Medulla oblongata (tissue), 1 donor: ENCODE measurements around the gene GDA.
"Not testable (repeated sequence)": the region's sequence is repeated elsewhere in the genome, so short reads cannot be mapped to it uniquely, and the experiment has no call there.

ENCODE experiments used
- DNase-seq: peaks from one replicate; pipeline ENCODE4 v3.0.0-alpha.2; 2015; ENCODE audit errors: extremely low spot score

GDA gene

GRCh38 chr9:72278959-72279358 is 129.7 kb downstream of the GDA start:
- DNase-seq, result no peak

- peak; percentile 84 for DNase-seq
These were observed 131.8 kb downstream of the GDA start for GRCh38 chr9:72280913-72281500.

DNA sequence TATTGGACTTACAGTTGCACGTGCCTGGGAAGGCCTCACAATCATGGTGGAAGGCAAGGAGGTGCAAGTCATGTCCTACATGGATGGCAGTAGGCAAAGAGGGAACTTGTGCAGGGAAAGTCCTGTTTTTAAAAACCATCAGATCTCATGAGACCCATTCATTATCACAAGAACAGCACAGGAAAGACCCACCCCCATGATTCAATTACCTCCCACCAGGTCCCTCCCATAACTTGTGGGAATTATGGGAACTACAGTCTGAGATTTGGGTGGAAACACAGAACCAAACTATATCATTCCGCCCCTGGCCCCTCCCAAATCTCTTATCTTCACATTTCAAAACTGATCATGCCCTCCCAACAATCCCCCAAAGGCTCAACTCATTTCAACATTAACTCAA is 140.2 kb downstream of the GDA start:
- DNase-seq, result no peak

- DNase-seq, result no peak
These were observed 141.1 kb downstream of the GDA start for GRCh38 chr9:72290311-72290710.

DNA sequence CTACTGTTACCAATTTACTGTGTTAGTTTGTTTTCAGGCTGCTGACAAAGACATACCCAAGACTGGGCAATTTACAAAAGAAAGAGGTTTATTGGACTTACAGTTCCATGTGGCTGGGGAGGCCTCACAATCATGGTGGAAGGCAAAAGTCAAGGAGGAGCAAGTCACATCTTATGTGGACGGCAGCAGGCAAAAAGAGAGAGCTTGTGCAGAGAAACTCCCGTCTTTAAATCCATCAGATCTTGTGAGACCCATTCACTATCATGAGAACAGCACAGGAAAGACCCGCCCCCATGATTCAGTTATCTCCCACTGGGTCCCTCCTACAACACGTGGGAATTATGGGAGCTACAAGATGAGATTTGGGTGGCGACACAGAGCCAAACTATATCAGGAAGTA is 142.3 kb downstream of the GDA start:
- DNase-seq, result not testable (repeated sequence)

GRCh38 chr9:72292256-72292682 is 143.0 kb downstream of the GDA start:
- DNase-seq, result peak; percentile 72

GRCh38 chr9:72292874-72293607 is 143.8 kb downstream of the GDA start:
- peak; percentile 37 for DNase-seq

- DNase-seq, result no peak
These were observed 145.7 kb downstream of the GDA start for GRCh38 chr9:72294936-72295335.

DNA sequence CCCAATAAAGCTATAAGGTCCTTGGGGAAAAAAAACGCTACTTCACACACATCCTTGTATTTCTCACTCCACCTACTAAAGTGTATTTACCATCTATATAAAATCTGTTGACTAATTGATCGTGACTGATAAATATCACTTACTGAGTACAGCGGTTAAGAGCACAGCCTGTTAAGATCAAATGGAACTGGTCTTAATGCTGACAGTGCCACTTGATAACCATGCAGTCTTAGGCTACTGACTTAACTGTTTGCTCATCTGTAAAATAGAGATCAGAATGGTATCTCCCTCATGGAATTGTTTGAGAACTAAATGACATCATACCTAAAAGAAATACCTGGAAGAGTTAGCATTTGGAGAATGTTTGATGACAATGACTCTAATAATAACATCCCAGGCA is 148.3 kb downstream of the GDA start:
- no peak for DNase-seq

DNA sequence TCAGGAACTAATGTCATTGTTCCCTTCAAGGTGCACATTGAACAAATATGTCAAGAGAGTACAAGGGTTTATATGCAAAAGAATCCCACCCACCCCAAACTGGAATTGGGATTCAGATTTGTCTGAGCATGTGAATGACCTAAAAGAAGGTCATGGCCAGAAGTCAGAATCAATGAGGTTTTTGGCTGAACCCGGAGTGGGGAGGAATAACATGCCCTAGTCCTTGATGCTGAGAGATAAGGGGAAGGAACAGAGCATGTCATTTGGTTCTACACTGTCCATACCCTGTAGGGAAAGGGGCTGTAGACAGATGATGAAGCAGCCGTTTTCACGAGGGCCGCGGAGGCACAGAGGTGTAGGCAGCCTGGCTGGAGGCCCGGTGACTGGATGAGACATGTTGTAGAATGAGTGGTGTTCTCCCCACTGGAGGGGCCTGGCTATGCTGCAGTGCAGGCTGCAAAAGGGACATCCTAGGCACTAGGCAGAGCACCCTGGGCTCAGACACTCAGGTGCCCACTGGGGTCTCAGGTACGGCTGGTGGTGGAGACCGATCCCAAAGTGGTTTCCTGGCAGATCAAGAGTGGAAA is 149.9 kb downstream of the GDA start:
- DNase-seq, result no peak

- DNase-seq, result no peak
These were observed 151.6 kb downstream of the GDA start for GRCh38 chr9:72300873-72301272.
